Measurements from ENCODE around the gene KATNAL1.
A peak's percentile ranks its signal among the peaks of the same experiment; 100 is the strongest.

Gene KATNAL1

GRCh38 chr13:30307194-30307970 is at the start of gene KATNAL1:
KATNAL1 (minus strand) TSS chr13:30307551; CDS start chr13:30283777, 23,774 bp downstream.
- DNase-seq (ENCODE audit: low read depth in 2 of 3, low spot score in 1 of 3), result peak; percentile 44 to 61 (median 45)

- DNase-seq (ENCODE audit: low read depth in 2 of 3, low spot score in 1 of 3), result no peak
Measured at GRCh38 chr13:30355839-30356238, 48.5 kb upstream of the KATNAL1 start.

- no peak for DNase-seq (ENCODE audit: low read depth in 2 of 3, low spot score in 1 of 3)
Measured at GRCh38 chr13:30355384-30355699, 48.0 kb upstream of the KATNAL1 start.

- DNase-seq (ENCODE audit: low read depth in 2 of 3, low spot score in 1 of 3), result no peak
Measured at GRCh38 chr13:30354493-30355383, 47.4 kb upstream of the KATNAL1 start.

GRCh38 chr13:30353471-30354215 is 46.3 kb upstream of the KATNAL1 start:
- no peak for DNase-seq (ENCODE audit: low read depth in 2 of 3, low spot score in 1 of 3)

- no peak for DNase-seq (ENCODE audit: low read depth in 2 of 3, low spot score in 1 of 3)
Measured at GRCh38 chr13:30353060-30353459, 45.7 kb upstream of the KATNAL1 start.

GRCh38 chr13:30352121-30352520 is 44.8 kb upstream of the KATNAL1 start:
- DNase-seq (ENCODE audit: low read depth in 2 of 3, low spot score in 1 of 3), result no peak

GRCh38 chr13:30346789-30347167 is 39.4 kb upstream of the KATNAL1 start:
- no peak for DNase-seq (ENCODE audit: low read depth in 2 of 3, low spot score in 1 of 3)

- DNase-seq (ENCODE audit: low read depth in 2 of 3, low spot score in 1 of 3), result peak; percentile 20 to 35 (median 34)
Measured at GRCh38 chr13:30346153-30346788, 38.9 kb upstream of the KATNAL1 start.

GRCh38 chr13:30345426-30346100 is 38.2 kb upstream of the KATNAL1 start:
- no peak for DNase-seq (ENCODE audit: low read depth in 2 of 3, low spot score in 1 of 3)

- no peak for DNase-seq (ENCODE audit: low read depth in 2 of 3, low spot score in 1 of 3)
Measured at GRCh38 chr13:30341815-30342570, 34.6 kb upstream of the KATNAL1 start.

- DNase-seq (ENCODE audit: low read depth in 2 of 3, low spot score in 1 of 3), result no peak
Measured at GRCh38 chr13:30340331-30341250, 33.2 kb upstream of the KATNAL1 start.

GRCh38 chr13:30339738-30340330 is 32.5 kb upstream of the KATNAL1 start:
- no peak for DNase-seq (ENCODE audit: low read depth in 2 of 3, low spot score in 1 of 3)

- no peak for DNase-seq (ENCODE audit: low read depth in 2 of 3, low spot score in 1 of 3)
Measured at GRCh38 chr13:30338952-30339351, 31.6 kb upstream of the KATNAL1 start.

GRCh38 chr13:30338331-30338851 is 31.0 kb upstream of the KATNAL1 start:
- no peak for DNase-seq (ENCODE audit: low read depth in 2 of 3, low spot score in 1 of 3)

- no peak for DNase-seq (ENCODE audit: low read depth in 2 of 3, low spot score in 1 of 3)
Measured at GRCh38 chr13:30337061-30337610, 29.8 kb upstream of the KATNAL1 start.

GRCh38 chr13:30334663-30335386 is 27.5 kb upstream of the KATNAL1 start:
- DNase-seq (ENCODE audit: low read depth in 2 of 3, low spot score in 1 of 3), result peak in 1 of 3 donors; percentile 71

Data from stimulated activated CD4-positive, alpha-beta T cell treated with anti-CD3 and anti-CD28 coated beads, Interleukin-12 subunit alpha, Interleukin-12 subunit beta, amount 100 ng/mL, for 48 hours (primary cell).